Measurements from ENCODE around the gene PTBP1. TPM values are rescaled to one million over a fixed set of nuclear protein-coding genes. Genes with fewer than 3 reads are reported as not detected.

Gene PTBP1
- total and polyA plus RNA-seq, 9 of the 15 experiments (the other 6 are each of a cell fraction or from before 2014, with no cell fraction given): 14.0 to 759 (median 234) TPM

- Histone ChIP-seq H3K9me3 (replicated peaks; ENCODE audit: control insufficient read depth, insufficient read depth, low read depth, low read length) (no peaks in the 10 kb centered on the region; the same call in 1 of the 2 replicates), H3K9ac (ENCODE audit: insufficient read depth in 1 of 2, low read depth in 2 of 2, low read length in 2 of 2) (peak overlapping the region; percentile 94 to 98; a peak in 3 of 4 replicates), H3K4me1 (replicated peaks in 1 of 2; ENCODE audit: control insufficient read depth in 2 of 2, insufficient read depth in 2 of 2, low read length in 2 of 2) (peaks cover 22 to 79% of the 10 kb centered on the region in 2 experiments), H3K4me2 (ENCODE audit: insufficient read depth, low read length) (peak overlapping the region; percentile 85; the same call in 1 of the 2 replicates), H3K79me2 (ENCODE audit: control insufficient read depth, insufficient read depth, low read length) (peaks cover 93% of the 10 kb centered on the region), H4K20me1 (replicated peaks; ENCODE audit: control insufficient read depth, insufficient read depth, low read length) (peaks cover 66% of the 10 kb centered on the region), H3K27ac (ENCODE audit: extremely low read depth, low read depth, low read length) (peak overlapping the region; percentile 98; the same call in 2 of the 3 replicates), H3K9me1 (ENCODE audit: control insufficient read depth, insufficient read depth, low read length) (peaks cover 16% of the 10 kb centered on the region), H3K4me3 (peak overlapping the region; percentile 99; the same call in 1 of the 2 replicates), H2AFZ (ENCODE audit: low read depth, low read length) (no peak overlapping the region), H3K27me3 (ENCODE audit: control insufficient read depth in 2 of 2, insufficient read depth in 2 of 2, low read length in 2 of 2) (no peaks in the 10 kb centered on the region), H3K36me3 (ENCODE audit: control insufficient read depth, insufficient read depth, low read length) (peaks cover 82% of the 10 kb centered on the region)
- POLR2A ChIA-PET: interaction anchor here (0.5 to 2.1 kb wide), 7 partner anchors 9 to 31 kb away, joined by 3 to 9 read pairs (median 4); partner anchors contain the start of gene AZU1
- DNase-seq (ENCODE audit: extremely low read depth in 1 of 4, low spot score in 3 of 4): peak in 2 of 4 experiments; percentile 17
- FAIRE-seq: no peak
- WGBS (ENCODE audit: insufficient coverage, low coverage, missing lambda C conversion rate): 86% methylated on average over 19 of the region's 29 CpGs
- no TSS peak for BruUV-seq (replicated peaks)
- CTCF ChIA-PET (ENCODE audit: low intra/inter-chr PET ratio): no interaction called here
- ATAC-seq: no peak
- in situ Hi-C loops (cut with MboI): no loop called here
- intact Hi-C loops (cut with micrococcal nuclease): no loop called here
- peak; percentile 10 for TF ChIP-seq SMAD1 (IDR thresholded peaks at IDR 0.05; ENCODE audit: low read depth, low read length, partially characterized antibody)
- TF ChIP-seq WHSC1 (IDR thresholded peaks at IDR 0.05; ENCODE audit: low read length): no peak
- peak; percentile 21 for TF ChIP-seq PRPF4 (IDR thresholded peaks at IDR 0.05; ENCODE audit: insufficient read depth, low read depth, low read length, poor library complexity, severe bottlenecking)
- TF ChIP-seq POLR2G (IDR thresholded peaks at IDR 0.05; ENCODE audit: low read depth, low read length): peak; percentile 57
- TF ChIP-seq ATF6 (CRISPR knock-in tag; IDR thresholded peaks at IDR 0.05): 0 out of 2 replicates have a peak, but pooled peaks have one; percentile 26
- TF ChIP-seq CAMTA2 (CRISPR knock-in tag; conservative IDR thresholded peaks at IDR 0.05): no peak
- TF ChIP-seq POLR2AphosphoS2 (IDR thresholded peaks at IDR 0.05; ENCODE audit: low read length): no peak
- peak; percentile 14; the same call in 1 of the 2 replicates for TF ChIP-seq ZNF282 (CRISPR knock-in tag; IDR thresholded peaks at IDR 0.05)
- no peak for TF ChIP-seq NCOA6 (IDR thresholded peaks at IDR 0.05)
- peak; percentile 46; the same call in 1 of the 2 replicates for TF ChIP-seq POLR2A (conservative IDR thresholded peaks at IDR 0.05)
- peak; percentile 63 for TF ChIP-seq SIRT6 (IDR thresholded peaks at IDR 0.05; ENCODE audit: low read depth, low read length)
- TF ChIP-seq ZNF609 (CRISPR knock-in tag; IDR thresholded peaks at IDR 0.05; ENCODE audit: borderline replicate concordance): peak; percentile 28; the same call in 1 of the 2 replicates
- no peak for TF ChIP-seq SREBF1 (IDR thresholded peaks at IDR 0.05; ENCODE audit: borderline replicate concordance, low read depth, low read length)
- no peak for TF ChIP-seq CEBPG (CRISPR knock-in tag; IDR thresholded peaks at IDR 0.05)
- TF ChIP-seq CEBPG (tag; conservative IDR thresholded peaks at IDR 0.05 in 1 of 2, IDR thresholded peaks at IDR 0.05 in 1 of 2): no peak
Measured at GRCh38 chr19:801030-801860, 4.0 kb downstream of the PTBP1 start.

Data from K562 (cell line).